ENCODE data around the gene ZNF467.

The ZNF467 gene

DNA sequence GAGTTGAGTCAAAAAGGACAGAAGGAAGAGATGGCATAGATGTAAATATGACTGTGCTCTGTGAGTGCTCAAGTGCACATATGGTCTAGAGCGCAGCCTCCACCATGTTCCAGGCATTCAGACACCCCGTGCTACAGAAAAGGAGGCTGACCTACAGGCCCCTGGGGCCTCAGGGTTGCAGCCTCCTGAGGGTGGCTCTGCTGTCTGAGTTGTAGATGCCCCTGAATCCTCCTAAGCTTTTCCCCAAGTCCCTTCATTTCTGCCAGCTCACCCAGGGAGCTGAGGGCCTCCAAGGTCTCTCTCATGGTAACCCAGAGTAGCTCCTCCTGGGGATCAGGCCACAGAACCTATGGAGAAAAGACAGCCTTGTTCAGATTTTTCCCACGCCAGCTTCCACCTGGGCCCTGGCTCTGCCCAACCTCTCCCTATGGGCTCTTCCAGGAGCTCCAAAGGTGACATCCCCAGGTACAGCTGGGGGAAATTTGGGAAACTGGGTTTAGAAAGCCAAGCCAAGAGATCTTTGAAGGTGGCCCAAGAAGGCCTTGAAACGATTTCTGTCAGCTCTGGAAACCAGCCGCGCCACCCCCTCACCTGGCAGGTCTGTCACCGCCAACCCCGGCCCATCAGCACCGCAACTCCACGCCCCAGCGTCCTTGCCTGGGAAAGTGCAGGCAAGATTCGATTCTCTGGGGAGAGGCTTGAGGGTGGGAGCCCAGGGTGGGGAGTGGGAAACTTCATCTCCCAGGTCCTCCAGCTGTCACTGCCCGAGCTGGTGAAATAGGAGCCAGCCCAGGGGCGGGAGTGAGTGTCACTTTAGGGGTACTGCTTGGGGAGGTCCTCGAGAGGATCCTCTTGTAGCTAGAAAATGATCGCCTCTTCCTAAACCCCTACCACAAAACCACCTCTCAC lies 2.4 kb downstream of the ZNF467 start:
- DNase-seq, result no peak

- DNase-seq, result no peak
These were observed 3.5 kb downstream of the ZNF467 start for GRCh38 chr7:149769915-149770314.

DNA sequence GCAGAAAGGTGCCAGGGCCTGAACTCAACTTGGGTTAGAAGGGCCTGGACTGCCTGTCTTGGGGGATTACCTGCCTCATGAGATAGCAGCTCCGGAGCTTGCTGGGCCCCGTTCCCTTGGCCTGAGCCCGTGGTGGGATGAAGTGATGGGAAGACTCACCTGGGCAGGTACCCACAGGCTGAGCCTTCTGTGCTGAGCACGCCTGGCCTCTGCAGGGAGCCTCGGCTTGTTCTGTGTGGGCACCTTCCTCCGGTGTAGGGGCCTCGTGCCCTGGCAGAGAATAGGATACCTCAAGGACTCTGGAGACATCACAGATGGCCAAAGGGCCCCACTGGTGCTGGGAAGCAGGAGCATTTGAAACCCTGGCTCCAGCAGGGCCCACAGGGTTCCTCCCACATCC lies 4.5 kb downstream of the ZNF467 start:
- no peak for DNase-seq

- no peak for DNase-seq
These were observed 6.3 kb downstream of the ZNF467 start for GRCh38 chr7:149767068-149767467.

- DNase-seq, result no peak
These were observed 7.2 kb downstream of the ZNF467 start for GRCh38 chr7:149766135-149766675.

DNA sequence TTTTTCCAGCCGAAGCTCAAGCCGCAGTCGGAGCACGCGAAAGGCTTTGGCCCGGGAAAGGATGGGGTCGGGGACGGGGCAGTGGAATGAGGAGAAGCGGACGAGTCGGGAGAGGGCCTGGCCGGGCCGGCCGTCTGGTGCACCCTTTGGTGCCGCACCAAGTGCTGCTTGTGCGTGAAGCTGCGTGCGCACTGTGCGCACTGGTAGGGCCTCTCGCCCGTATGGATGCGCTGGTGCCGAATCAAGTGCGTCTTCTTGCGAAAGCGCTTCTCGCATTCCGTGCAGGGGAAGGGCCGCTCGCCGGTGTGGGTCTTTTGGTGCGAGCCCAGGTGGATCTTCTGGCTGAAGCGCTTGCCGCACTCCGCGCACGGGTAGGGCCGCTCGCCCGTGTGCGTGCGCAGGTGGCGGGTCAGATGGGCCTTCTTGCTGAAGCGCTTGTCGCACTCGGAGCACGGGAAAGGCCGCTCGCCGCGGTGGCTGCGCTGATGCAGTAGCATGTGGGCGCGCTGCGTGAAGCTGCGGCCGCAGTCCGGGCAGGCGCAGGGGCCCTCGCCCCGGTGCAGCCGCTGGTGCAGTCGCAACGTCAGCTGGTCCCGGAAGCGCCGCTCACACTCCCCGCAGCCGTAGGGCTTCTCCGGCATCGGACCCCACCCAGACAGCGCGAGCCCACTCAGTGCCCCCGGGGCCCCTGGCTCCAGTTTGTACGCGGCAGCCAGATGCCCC lies 7.8 kb downstream of the ZNF467 start:
- no peak for DNase-seq

DNA sequence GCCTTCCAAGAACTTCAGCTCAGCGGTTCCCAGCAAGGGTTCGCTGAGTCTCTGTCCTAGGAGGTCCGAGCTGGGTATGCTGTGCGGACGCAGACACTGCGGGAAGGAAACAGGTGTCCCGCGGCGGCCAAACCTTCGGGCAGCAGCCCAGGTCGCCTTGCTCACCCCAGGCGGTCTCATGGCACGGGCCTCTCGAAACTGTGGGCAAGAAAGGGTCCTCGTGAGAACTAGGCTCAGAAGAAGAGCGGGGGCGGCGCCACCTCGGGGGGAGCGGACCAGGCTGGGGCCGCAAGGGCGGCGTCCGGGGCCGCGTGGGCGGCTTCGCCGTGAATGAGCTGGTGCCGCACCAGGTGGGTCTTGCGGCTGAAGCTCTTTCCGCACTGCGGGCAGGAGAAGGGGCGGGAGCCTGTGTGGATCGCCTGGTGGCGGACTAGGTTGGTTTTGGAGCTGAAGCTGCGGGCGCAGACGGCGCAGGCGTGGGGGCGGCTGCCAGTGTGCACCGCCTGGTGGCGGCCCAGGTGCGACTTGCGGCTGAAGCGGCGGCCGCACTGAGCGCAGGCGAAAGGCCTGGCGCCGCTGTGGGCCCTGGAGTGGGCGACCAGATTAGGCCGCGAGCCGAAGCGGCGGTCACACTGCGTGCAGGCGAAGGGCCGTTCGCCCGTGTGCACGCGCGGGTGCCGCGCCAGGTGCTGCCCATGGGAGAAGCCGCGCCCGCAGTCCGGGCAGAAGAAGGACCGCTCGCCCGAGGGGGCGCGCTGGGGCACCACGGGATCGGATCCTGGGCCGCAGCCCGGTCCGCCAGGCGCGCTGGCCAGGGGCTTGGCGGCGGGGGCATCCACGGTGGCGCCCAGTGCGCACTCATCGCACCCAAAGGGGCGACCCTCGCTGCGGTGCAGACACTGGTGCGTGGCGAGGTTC lies 8.6 kb downstream of the ZNF467 start:
- DNase-seq, result no peak

DNA sequence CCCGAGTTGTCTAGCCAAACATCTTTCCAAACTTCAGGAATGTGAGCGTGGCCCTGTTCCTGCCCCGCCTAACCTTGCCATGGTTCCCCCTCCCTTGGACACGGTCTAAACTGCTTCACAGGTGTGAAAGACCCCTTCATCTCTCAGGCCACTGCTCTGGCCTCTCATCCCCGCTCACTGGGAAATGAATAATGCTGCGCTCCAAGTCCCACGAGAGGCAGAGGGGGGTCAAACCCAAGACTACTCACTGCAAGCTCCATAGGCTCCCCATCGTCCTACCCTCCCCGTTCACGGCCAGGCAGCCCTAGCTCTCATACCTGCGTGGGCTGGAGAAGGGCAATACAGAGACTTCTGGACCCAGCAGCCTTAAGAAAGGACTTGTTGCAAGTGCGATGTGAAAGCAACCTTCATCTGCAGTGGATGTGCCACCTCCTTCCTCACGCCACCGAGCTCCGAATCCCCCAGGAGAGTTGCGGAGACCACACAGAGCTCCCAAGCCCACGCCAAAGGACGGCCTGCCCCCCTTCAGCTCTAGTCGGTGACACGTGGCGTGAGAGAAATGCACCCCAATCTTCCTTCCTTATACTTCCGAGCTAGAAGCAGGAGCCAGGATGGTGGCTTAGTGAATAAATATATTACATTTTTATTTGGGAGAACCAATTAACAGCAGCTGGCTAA lies 9.7 kb downstream of the ZNF467 start:
- no peak for DNase-seq

GRCh38 chr7:149762610-149763009 lies 10.8 kb downstream of the ZNF467 start:
- no peak for DNase-seq

DNA sequence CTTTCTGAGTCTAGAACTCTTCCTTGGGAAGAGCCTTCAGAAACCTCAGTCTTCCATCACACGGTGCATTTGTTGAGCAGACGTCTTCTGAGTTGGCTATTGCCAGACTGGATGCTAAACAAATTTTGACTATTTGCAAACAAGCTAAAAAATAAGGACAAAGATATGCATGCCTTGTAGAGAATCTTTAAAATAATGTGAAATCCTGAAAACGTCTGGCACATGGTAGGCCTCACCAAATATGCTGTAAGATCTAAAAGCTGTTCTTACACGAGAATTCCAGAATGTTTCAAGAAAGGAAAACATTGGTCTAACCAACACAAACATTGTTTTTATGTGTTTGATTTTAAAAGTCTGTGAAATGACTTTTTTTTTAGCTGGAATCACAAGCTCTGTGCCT lies 11.3 kb downstream of the ZNF467 start:
- no peak for DNase-seq

GRCh38 chr7:149761307-149761706 lies 12.1 kb downstream of the ZNF467 start:
- DNase-seq, result no peak

DNA sequence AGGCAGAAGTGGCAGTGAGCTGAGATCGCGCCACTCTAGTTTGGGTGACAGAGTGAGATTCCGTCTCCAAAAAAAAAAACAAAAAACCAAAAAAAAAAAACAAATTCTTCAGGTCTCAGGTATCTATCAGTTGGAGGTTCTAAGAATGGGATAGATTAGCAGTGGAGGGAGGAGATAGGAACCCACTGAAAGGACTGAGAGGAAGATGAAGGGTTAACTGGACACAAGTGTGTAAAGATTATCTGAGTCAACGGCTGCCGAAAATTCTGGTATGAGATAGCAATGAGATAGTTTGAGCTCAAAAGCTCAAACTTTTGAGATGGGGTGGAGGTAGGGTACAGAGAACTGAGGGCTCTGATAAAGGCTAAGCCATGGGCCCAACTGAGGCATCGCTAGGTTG lies 12.8 kb downstream of the ZNF467 start:
- no peak for DNase-seq

DNA sequence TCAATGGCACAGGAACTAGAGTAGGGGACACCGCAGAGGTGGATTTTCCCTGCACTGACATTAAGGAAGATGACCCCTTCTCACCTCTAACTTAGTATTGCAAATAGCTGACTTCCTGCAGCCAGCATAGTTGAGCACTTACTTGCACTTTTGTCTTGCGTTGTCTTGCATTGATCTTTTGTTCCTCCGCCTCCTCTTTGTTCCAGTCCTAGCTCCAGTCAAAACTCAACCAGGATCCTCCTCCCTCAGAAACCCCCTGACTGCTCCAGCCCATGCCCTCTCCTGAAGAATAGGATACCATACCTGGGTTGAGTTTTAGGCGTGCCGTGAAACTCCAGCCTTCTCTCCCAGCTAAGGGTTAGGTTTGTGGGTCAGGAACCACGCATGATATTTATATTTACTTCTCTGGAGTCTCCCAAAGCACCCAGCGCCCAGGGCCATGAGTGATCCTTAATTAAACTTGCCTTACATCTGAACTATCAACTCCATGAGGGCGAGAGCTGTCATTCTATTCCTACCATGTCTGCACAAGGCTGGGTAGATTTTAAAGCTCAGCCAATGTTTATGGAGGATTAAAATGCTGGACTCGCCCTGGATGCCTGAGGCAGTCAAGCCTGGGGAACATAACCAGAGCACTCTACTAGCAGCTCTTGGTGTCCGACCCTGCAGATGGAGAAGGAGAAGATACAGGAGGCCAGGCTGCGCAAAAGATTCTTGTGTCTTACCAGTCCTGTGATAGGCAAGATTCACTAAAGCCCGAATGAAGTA lies 14.1 kb downstream of the ZNF467 start:
- DNase-seq, result no peak

DNA sequence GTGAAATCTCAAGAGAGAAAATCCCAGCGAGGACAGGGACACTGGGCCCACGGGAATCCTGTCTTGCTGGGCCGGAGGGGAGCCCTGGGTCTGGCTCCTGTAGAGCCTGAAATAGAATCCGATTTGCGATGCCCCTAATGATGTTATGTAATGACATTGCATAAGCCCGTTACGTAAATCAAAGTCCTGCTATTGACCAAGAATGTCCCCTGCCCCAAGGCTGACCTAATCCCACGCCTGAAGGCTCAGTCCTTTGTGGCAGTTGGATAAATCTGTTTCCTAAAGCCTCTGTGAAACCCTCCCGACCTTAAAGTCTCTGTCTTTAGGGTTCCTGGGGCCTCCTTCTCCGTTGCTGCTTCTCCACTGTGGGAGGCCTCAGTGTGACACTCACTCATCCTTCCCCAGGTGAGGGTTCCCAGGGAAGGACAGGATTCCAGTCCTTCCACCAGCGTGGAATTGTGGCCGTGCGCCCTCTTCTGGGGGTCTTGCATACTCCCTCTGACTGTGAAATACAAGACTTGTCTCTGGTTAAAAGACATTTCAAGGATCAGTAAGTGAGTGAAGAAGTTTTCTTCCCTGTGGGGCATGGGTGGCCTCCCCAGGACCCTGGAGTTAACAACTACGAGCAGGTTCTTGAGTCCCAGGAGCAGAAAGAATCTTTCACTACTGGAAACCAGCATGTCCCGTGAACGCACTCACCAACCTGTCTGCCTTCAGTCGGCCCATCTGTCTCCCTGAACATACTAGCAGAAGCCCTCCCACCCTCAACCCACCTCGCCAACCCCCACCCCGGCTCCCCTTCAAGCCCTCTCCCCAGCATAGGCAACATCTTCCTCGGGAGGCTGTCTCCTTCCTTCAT lies 19.8 kb downstream of the ZNF467 start:
- DNase-seq, result no peak

DNA sequence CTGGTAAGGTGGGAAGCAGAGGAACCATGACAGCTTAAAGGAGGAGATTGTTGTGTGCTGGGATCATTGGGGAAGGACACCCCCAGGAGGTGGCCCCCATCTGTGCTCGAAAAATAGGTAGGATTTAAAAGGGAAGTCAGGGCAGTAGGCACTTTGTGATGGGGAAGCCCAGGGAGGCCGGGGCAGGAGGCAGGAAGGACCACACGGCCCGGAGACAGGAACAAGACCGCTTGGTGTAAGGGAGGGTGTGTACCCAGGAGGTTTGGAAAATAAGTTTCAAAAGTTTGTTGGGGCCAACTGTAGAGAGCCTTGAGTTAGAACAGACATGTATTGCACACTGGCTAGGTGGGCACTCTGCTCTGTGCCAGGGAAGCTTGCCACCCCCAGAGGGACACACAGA lies 20.7 kb downstream of the ZNF467 start:
- DNase-seq, result no peak

DNA sequence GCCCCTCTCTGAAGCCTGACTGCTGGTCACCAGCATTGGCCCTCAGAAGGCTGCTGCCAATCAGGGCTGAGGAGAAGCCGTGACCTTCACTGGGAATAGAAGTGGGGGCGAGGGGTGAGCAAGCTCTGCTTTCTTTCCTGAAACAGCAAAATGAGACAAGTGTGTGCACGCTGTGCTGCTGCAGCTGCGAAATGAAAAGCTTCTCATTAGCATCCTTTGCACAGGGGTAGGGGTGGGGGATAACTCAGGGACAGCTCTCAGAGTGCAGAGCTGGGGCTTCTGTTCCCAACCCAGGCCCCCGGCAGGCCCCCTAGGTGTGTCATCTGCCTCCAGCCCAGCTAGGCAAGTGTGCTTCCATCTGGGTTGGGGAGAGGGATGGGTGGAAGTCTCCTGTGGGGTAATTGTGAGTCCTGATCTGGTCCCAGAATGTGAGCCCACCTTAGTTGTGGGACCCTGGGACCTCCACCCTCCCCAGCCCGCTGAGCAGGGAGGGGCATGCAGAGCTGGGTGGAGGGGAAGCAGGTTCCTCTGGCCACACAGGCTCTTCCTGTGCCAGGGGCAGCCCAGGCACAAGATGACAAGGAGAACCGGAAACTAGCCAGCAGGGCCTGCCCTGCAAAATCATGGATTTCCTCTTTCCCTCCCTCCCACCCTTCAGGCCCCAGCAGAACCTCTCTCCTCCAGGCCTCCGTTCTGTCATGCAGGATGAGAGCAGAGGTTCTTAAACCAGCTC lies 22.2 kb downstream of the ZNF467 start:
- no peak for DNase-seq

DNA sequence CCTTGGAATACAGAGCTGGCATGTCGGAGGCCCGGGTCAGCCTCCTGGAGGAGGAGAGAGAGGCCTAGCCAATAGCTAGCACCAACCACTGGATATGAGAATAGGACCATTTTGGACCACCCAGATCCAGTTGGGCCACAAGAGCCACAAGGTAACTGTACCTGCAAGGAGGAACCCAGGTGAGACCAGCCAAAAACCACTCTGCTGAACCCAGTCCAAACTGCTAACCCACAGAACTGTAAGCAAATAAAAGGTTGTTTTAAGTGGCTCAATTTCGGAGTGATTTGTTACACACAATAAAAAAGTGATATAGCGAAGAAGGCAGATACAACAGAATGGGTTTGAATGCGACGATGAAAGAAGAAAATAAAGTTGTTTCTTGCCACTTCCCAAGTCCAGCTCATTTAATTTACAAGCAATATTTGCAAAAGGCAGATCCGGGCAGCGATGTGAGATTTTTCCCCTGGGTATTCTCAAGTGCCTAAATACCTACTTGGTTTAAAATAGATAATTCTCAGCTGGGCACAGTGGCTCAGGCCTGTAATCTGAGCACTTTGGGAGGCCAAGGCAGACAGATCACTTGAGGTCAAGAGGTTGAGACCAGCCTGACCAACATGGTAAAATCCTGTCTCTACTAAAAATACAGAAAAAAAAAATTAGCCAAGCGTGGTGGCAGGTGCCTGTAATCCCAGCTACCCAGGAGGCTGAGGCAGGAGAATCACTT lies 23.1 kb downstream of the ZNF467 start:
- DNase-seq, result no peak

GRCh38 chr7:149748076-149748874 lies 25.1 kb downstream of the ZNF467 start:
- DNase-seq, result no peak
